Hypothalamus (tissue), 51 donors: Measurements from ENCODE around the gene ROPN1.
"Not testable (repeated sequence)": the region's sequence is repeated elsewhere in the genome, so short reads cannot be mapped to it uniquely, and the experiment has no call there.

Experiments
- DNase-seq, 51 donors: peaks; one replicate each; lab custom pipeline; 2025; lab: John Stamatoyannopoulos, UW

The ROPN1 gene

GRCh38 chr3:124001366-124001765 is 9.4 kb upstream of the ROPN1 start:
- not testable (repeated sequence) for DNase-seq

GRCh38 chr3:123997543-123997942 is 5.6 kb upstream of the ROPN1 start:
- no peak for DNase-seq

- no peak for DNase-seq
Measured at GRCh38 chr3:123993818-123994217, 1.9 kb upstream of the ROPN1 start.

GRCh38 chr3:123986427-123986826 is 5.5 kb downstream of the ROPN1 start:
- DNase-seq: no peak

- DNase-seq: no peak
Measured at GRCh38 chr3:123984957-123985356, 7.0 kb downstream of the ROPN1 start.

GRCh38 chr3:123984350-123984749 is 7.6 kb downstream of the ROPN1 start:
- DNase-seq: no peak

- DNase-seq: not testable (repeated sequence)
Measured at GRCh38 chr3:123981317-123981716, 10.6 kb downstream of the ROPN1 start.

GRCh38 chr3:123980539-123980938 is 11.4 kb downstream of the ROPN1 start:
- DNase-seq: no peak

GRCh38 chr3:123979525-123980501 is 12.1 kb downstream of the ROPN1 start:
- DNase-seq: peak in 44 of 51 donors; percentile 4 to 83 (median 34)

GRCh38 chr3:123976904-123977303 is 15.0 kb downstream of the ROPN1 start:
- not testable (repeated sequence) for DNase-seq

GRCh38 chr3:123976181-123976898 is 15.6 kb downstream of the ROPN1 start:
- not testable (repeated sequence) for DNase-seq

- not testable (repeated sequence) for DNase-seq
Measured at GRCh38 chr3:123975030-123975429, 16.9 kb downstream of the ROPN1 start.

- DNase-seq: no peak
Measured at GRCh38 chr3:123971406-123971805, 20.5 kb downstream of the ROPN1 start.

- DNase-seq: not testable (repeated sequence)
Measured at GRCh38 chr3:123967260-123967659, 24.7 kb downstream of the ROPN1 start.

- DNase-seq: not testable (repeated sequence)
Measured at GRCh38 chr3:123966799-123967198, 25.1 kb downstream of the ROPN1 start.

GRCh38 chr3:123964793-123965192 is 27.1 kb downstream of the ROPN1 start:
- DNase-seq: not testable (repeated sequence)

- no peak for DNase-seq
Measured at GRCh38 chr3:123961508-123961856, 30.4 kb downstream of the ROPN1 start.

GRCh38 chr3:123960781-123961507 is 31.0 kb downstream of the ROPN1 start, which contains the start of gene CCDC14:
CCDC14 (minus strand) TSS chr3:123961229; CDS start chr3:123961173, 56 bp downstream.
- DNase-seq: peak; percentile 19 to 92 (median 76)

- DNase-seq: no peak
Measured at GRCh38 chr3:123953735-123954134, 38.2 kb downstream of the ROPN1 start.

- DNase-seq: no peak
Measured at GRCh38 chr3:123952844-123953520, 38.9 kb downstream of the ROPN1 start.
